ENCODE data around the gene TPGS2. TPM values are rescaled to one million over a fixed set of nuclear protein-coding genes. Genes with fewer than 3 reads are reported as not detected.

The TPGS2 gene
- polyA plus RNA-seq, 1 donor from 2014 or later: 217 TPM

GRCh38 chr18:36829362-36830157 lies 758 bp upstream of the TPGS2 start:
- H3K27me3 ChIP-seq (ENCODE audit: insufficient read depth, low read depth, low read length): no peaks in the 10 kb centered on the region
- TF ChIP-seq EZH2 (IDR thresholded peaks at IDR 0.05; ENCODE audit: borderline replicate concordance, insufficient read depth, low read length, poor library complexity, severe bottlenecking) (no peak), EP300 (conservative IDR thresholded peaks at IDR 0.05; ENCODE audit: poor library complexity, severe bottlenecking) (no peak)
- H3K79me2 ChIP-seq (replicated peaks; ENCODE audit: insufficient read depth, low read length): peaks cover 27% of the 10 kb centered on the region
- peak overlapping the region; percentile 79 for H3K9ac ChIP-seq (ENCODE audit: low read length)
- peak overlapping the region; percentile 84 for H2AFZ ChIP-seq (ENCODE audit: low read depth, low read length)
- no peaks in the 10 kb centered on the region for H4K20me1 ChIP-seq (ENCODE audit: insufficient read depth)
- no peaks in the 10 kb centered on the region for H3K9me3 ChIP-seq (ENCODE audit: low read length)
- H3K4me2 ChIP-seq (ENCODE audit: low read length): peak overlapping the region; percentile 49
- H3K36me3 ChIP-seq (ENCODE audit: insufficient read depth, low read length): no peaks in the 10 kb centered on the region
- peak overlapping the region; percentile 47 for H3K27ac ChIP-seq (ENCODE audit: low read length)
- peak overlapping the region; percentile 80 for H3K4me3 ChIP-seq (ENCODE audit: low read length)
- H3F3A ChIP-seq (ENCODE audit: insufficient read depth, low read length, poor library complexity, severe bottlenecking): no peaks in the 10 kb centered on the region
- no peaks in the 10 kb centered on the region for H3K9me2 ChIP-seq (ENCODE audit: insufficient read depth, low read length)

GRCh38 chr18:36828157-36828629 lies 609 bp downstream of the TPGS2 start:
- no peaks in the 10 kb centered on the region for H3K36me3 ChIP-seq (ENCODE audit: insufficient read depth, low read length)
- peak overlapping the region; percentile 86 for H2AFZ ChIP-seq (ENCODE audit: low read depth, low read length)
- peak overlapping the region; percentile 79 for H3K9ac ChIP-seq (ENCODE audit: low read length)
- H4K20me1 ChIP-seq (ENCODE audit: insufficient read depth): no peaks in the 10 kb centered on the region
- H3K9me2 ChIP-seq (ENCODE audit: insufficient read depth, low read length): no peaks in the 10 kb centered on the region
- H3K9me3 ChIP-seq (ENCODE audit: low read length): no peaks in the 10 kb centered on the region
- peak overlapping the region; percentile 10 for H3K4me2 ChIP-seq (ENCODE audit: low read length)
- no peaks in the 10 kb centered on the region for H3K27me3 ChIP-seq (ENCODE audit: insufficient read depth, low read depth, low read length)
- H3K4me3 ChIP-seq (ENCODE audit: low read length): peak overlapping the region; percentile 80
- peak overlapping the region; percentile 70 for H3K27ac ChIP-seq (ENCODE audit: low read length)
- no peak for TF ChIP-seq POLR2AphosphoS5 (IDR thresholded peaks at IDR 0.05)
- no peak for TF ChIP-seq REST (IDR thresholded peaks at IDR 0.05; ENCODE audit: borderline replicate concordance)
- TF ChIP-seq MXI1 (conservative IDR thresholded peaks at IDR 0.05; ENCODE audit: poor library complexity, severe bottlenecking): no peak
- TF ChIP-seq CTCF (IDR thresholded peaks at IDR 0.05; ENCODE audit: poor library complexity, severe bottlenecking): no peak
- TF ChIP-seq EP300 (conservative IDR thresholded peaks at IDR 0.05; ENCODE audit: poor library complexity, severe bottlenecking): no peak
- TF ChIP-seq EZH2 (IDR thresholded peaks at IDR 0.05; ENCODE audit: borderline replicate concordance, insufficient read depth, low read length, poor library complexity, severe bottlenecking): no peak
- TF ChIP-seq TAF1 (IDR thresholded peaks at IDR 0.05; ENCODE audit: low read depth): no peak
- TF ChIP-seq SMC3 (conservative IDR thresholded peaks at IDR 0.05; ENCODE audit: poor library complexity): no peak
- no peak for TF ChIP-seq RAD21 (conservative IDR thresholded peaks at IDR 0.05)
- H3K79me2 ChIP-seq (replicated peaks; ENCODE audit: insufficient read depth, low read length): peaks cover 28% of the 10 kb centered on the region
- H3F3A ChIP-seq (ENCODE audit: insufficient read depth, low read length, poor library complexity, severe bottlenecking): no peaks in the 10 kb centered on the region

Data from neural cell (in vitro differentiated cells).